ENCODE data around the gene TMEM40.
"Not testable (repeated sequence)": the region's sequence is repeated elsewhere in the genome, so short reads cannot be mapped to it uniquely, and the experiment has no call there.

GRCh38 chr3:12787967-12788690 lies 29.1 kb upstream of the TMEM40 start:
- not testable (repeated sequence) for TF ChIP-seq CTCF (conservative IDR thresholded peaks at IDR 0.05; ENCODE audit: low read length); EZH2phosphoT487 (IDR thresholded peaks at IDR 0.05; ENCODE audit: borderline replicate concordance)
